Ascending aorta (tissue), 2 donors: ENCODE measurements around the gene FERMT3. TPM values are rescaled to one million over a fixed set of nuclear protein-coding genes. Genes with fewer than 3 reads are reported as not detected.

Experiments
- DNase-seq, 2 donors: peaks; one replicate each; pipeline ENCODE4 v3.0.0-alpha.2; 2019; ENCODE audit warnings: low spot score in 2 of 2
- H3K27ac ChIP-seq, 2 donors: fragments of 200-600 bp; sonication (generic); one replicate each; pipeline ENCODE4 v1.5.1; 2016 to 2017; ENCODE audit warnings: mild to moderate bottlenecking in 1 of 2
- H3K27me3 ChIP-seq: fragments of 200-600 bp; sonication (generic); one replicate; pipeline ENCODE4 v1.5.1; 2017
- H3K36me3 ChIP-seq, 2 donors: fragments of 200-600 bp; sonication (generic); one replicate each; pipeline ENCODE4 v1.5.1; 2016
- H3K4me1 ChIP-seq, 2 donors: fragments of 200-600 bp; sonication (generic); one replicate each; pipeline ENCODE4 v1.5.1; 2016 to 2017; ENCODE audit warnings: mild to moderate bottlenecking in 1 of 2
- H3K4me3 ChIP-seq, 2 donors: fragments of 200-600 bp; sonication (generic); one replicate each; pipeline ENCODE4 v1.5.1; 2016 to 2017; ENCODE audit warnings: mild to moderate bottlenecking in 1 of 2
- H3K9me3 ChIP-seq, 2 donors: fragments of 200-600 bp; sonication (generic); one replicate each; pipeline ENCODE4 v1.5.1; 2016
- intact Hi-C: fragments of 100-400 bp; cut with DNase I; formaldehyde crosslinking; loops from one replicate; pipeline ENCODE4 v1.15.1; 2023
- total RNA-seq: library from RNA; depleted of rRNA; stranded (reverse); fragments of >200 nt; gene quantifications from one replicate; pipeline ENCODE4 v1.1.0, GENCODE V29; 2016
- TF ChIP-seq, protein P1 (sequence below), 3 experiments: fragments of 200-600 bp in 2 of 3; fragments of 450-650 bp in 1 of 3; sonication (generic) in 2 of 3; IDR thresholded peaks; one replicate each; pipeline ENCODE4 v1.5.1; 2016 to 2019; ENCODE audit warnings: antibody characterized with exemption in 3 of 3, mild to moderate bottlenecking in 1 of 3, moderate library complexity in 1 of 3

The FERMT3 gene
- total RNA-seq, 1 donor from 2014 or later, result 55.2 TPM

DNA sequence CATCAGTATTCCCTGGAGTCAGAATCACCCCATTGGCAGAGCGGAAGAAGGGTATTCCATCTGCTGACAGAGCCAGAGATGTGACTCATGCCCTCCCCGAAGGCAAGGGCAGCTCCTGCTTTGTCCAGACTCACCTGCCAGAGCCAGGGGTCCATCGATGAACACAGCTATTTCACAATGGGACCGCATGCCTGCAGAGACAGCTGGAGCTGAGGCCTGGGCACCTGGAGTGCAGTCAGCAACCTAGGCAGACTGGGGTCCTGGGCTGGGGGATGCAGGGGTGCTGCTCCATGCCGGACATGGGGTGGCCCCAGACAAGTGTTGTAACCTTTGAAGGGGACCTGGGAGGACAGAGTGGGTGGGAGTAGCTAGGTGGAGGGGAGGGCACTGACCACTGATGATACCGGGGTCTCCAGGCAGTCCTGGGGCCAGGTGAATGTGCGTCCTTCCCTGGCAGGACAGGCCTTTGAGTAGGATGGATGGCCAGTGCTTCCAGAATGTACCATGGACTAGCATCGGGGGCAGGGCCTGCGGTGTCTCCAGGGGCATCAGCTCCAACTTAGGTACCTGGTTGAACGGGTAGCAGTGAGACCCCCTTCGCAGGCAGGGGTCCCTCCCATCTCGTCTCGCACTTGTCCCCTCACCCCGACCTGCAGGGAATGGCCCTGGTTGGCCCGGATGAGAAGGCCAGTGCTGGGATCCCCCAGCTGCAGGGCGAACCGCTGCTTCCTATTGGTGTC lies 17.8 kb downstream of the FERMT3 start:
- no peaks in the 10 kb centered on the region for H3K9me3 ChIP-seq
- H3K4me1 ChIP-seq, result peaks cover 7 to 25% of the 10 kb centered on the region in 2 donors
- H3K27ac ChIP-seq, result peak overlapping the region in 1 of 2 donors; percentile 89
- H3K4me3 ChIP-seq, result no peak overlapping the region
- H3K36me3 ChIP-seq, result peaks cover 7 to 13% of the 10 kb centered on the region in 2 donors
- no peak for DNase-seq
- TF ChIP-seq, protein P1, sequence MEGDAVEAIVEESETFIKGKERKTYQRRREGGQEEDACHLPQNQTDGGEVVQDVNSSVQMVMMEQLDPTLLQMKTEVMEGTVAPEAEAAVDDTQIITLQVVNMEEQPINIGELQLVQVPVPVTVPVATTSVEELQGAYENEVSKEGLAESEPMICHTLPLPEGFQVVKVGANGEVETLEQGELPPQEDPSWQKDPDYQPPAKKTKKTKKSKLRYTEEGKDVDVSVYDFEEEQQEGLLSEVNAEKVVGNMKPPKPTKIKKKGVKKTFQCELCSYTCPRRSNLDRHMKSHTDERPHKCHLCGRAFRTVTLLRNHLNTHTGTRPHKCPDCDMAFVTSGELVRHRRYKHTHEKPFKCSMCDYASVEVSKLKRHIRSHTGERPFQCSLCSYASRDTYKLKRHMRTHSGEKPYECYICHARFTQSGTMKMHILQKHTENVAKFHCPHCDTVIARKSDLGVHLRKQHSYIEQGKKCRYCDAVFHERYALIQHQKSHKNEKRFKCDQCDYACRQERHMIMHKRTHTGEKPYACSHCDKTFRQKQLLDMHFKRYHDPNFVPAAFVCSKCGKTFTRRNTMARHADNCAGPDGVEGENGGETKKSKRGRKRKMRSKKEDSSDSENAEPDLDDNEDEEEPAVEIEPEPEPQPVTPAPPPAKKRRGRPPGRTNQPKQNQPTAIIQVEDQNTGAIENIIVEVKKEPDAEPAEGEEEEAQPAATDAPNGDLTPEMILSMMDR (IDR thresholded peaks at IDR 0.05), result no peak
- intact Hi-C loops, result no loop called here
- H3K27me3 ChIP-seq, result no peaks in the 10 kb centered on the region

DNA sequence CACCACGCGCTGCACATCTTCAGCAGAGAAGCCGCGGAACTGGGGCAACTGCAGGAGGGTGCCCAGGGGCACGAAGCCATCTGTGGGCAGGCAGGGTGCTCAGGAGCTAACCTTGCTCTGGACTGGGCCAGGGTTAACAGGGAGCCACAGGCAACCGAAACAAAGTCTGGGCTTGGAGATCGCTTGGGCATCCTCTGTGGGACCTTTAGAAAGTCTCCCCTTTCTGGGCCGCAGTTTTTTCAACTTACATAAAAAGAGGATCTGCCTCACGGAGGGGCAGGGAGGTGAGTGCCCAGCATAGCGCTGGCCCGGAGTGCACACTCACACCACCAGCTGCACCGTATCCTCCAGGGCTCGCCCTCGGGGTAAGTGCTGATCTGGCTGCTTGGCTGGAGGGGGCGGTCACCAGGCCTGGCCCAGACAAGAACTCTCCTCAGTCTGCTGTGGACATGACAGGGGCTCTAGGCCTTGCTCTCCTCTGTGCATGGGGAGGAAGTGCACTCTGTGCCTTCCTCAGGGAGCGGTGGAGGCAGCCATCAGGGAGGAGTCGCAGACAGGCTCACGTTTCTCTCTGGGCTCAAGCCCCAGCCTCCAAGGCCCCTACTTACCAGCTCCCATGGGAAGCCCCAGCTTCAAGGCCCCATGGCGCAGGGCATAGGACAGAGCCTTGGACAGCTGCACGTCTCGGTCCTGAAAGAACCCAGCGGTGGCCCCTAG lies 18.5 kb downstream of the FERMT3 start:
- peak in 1 of 2 donors; percentile 63 for DNase-seq
- peak overlapping the region; percentile 88 to 89 for H3K27ac ChIP-seq
- TF ChIP-seq, protein P1 (IDR thresholded peaks at IDR 0.05), result no peak
- peak overlapping the region; percentile 61 to 77 for H3K4me3 ChIP-seq
- intact Hi-C loops, result loop anchor here (5.0 kb wide), 1 partner anchor 77 kb away; the partner anchor contains the start of gene CATSPERZ
- H3K9me3 ChIP-seq, result no peaks in the 10 kb centered on the region
- peaks cover 7 to 13% of the 10 kb centered on the region in 2 donors for H3K36me3 ChIP-seq
- peaks cover 7 to 32% of the 10 kb centered on the region in 2 donors for H3K4me1 ChIP-seq
- H3K27me3 ChIP-seq, result no peaks in the 10 kb centered on the region

DNA sequence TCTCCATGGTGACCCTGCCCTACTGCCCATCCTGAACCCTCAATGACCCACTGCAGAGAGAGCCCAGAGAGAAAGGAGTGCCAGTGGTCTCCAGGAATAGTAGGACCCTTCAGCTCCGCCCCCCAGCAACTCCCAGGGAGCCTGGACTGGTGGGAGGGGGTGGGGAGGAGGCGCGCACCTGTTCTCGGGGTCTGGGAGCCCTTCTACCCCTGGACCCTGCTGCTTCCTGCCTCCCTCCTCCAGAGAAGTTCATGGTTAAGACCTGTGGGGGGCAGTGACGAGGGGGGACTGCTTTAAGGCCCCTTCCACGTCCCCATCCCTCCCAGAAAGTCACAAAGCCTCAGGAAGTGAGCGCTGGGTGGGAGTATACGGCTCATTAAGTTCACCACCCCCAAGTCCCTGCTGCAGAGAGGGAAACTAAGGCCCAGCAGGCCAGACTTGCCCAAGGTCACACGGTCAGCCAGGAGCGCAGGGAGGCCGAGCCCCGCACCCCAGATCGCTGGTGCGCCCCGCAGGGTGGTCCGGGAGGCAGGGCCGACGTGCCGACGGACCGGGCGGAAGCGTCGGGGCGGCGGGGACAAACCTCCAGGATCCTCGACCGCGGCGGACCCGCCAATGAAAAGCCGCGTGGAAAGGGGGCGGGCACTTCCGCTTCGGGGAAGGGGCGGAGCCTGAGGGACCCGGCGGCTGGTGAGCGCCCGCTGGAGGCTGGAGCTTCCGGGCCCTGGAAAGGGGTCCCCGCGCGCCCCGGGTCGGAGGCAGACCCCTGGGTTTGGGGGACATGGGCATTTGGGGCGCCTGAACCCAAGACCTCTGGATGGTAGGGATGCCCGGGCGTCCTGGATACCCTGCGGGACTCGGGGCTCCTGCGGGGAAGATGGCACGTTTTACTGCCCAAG lies 19.3 kb downstream of the FERMT3 start, which contains the start of the genes NUDT22 and TRPT1:
TSS of gene NUDT22 (plus strand) at position 667 of the 899 bp plus-strand sequence. CDS start 379 bp downstream, outside the sequence.
TSS of gene TRPT1 (minus strand) at position 579 of the 899 bp plus-strand sequence. CDS start at position 253, 326 bp downstream.
- H3K27me3 ChIP-seq, result no peaks in the 10 kb centered on the region
- peaks cover 7 to 32% of the 10 kb centered on the region in 2 donors for H3K4me1 ChIP-seq
- peak within 1 kb of the TSS; percentile 88 to 89 for H3K27ac ChIP-seq
- H3K9me3 ChIP-seq, result no peaks in the 10 kb centered on the region
- DNase-seq, result peak; percentile 61 to 96
- intact Hi-C loops, result loop anchor here (2.0 to 5.0 kb wide), 2 partner anchors 39 to 76 kb away; partner anchors contain the start of genes CATSPERZ and STIP1
- TF ChIP-seq, protein P1 (IDR thresholded peaks at IDR 0.05), result peak in 2 of 3 experiments; percentile 11 to 15
- H3K4me3 ChIP-seq, result peak within 1 kb of the TSS; percentile 61 to 77
- peaks cover 4 to 7% of the 10 kb centered on the region in 2 donors for H3K36me3 ChIP-seq

DNA sequence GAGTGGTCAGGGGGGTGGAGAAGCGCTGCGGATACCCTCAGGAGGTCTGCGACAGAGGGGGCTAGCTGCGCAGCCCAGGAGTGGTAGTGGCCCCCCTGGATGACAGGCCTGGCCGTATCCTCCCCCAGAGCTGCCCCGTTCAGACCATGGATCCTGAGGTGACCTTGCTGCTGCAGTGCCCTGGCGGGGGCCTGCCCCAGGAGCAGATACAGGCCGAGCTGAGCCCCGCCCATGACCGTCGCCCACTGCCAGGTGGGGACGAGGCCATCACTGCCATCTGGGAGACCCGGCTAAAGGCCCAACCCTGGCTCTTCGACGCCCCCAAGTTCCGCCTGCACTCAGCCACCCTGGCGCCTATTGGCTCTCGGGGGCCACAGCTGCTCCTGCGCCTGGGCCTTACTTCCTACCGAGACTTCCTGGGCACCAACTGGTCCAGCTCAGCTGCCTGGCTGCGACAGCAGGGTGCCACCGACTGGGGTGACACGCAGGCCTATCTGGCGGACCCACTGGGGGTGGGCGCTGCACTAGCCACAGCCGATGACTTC lies 20.1 kb downstream of the FERMT3 start:
- Histone ChIP-seq H3K27me3 (no peaks in the 10 kb centered on the region), H3K4me1 (peaks cover 7 to 35% of the 10 kb centered on the region in 2 donors), H3K36me3 (no peaks in the 10 kb centered on the region), H3K4me3 (peak overlapping the region; percentile 61 to 77), H3K9me3 (no peaks in the 10 kb centered on the region), H3K27ac (peak overlapping the region; percentile 88 to 89)
- TF ChIP-seq, protein P1 (IDR thresholded peaks at IDR 0.05), result no peak
- intact Hi-C loops, result loop anchor here (2.0 to 5.0 kb wide), 2 partner anchors 40 to 76 kb away; partner anchors contain the start of genes CATSPERZ and STIP1
- DNase-seq, result peak; percentile 44 to 80
